Gastroesophageal sphincter (tissue), 3 donors: Measurements from ENCODE around the gene HLCS.

Experiments
- CTCF ChIP-seq, 4 experiments: fragments of 200-600 bp in 2 of 4; fragments of 450-650 bp in 2 of 4; sonication (generic) in 1 of 4; IDR thresholded peaks; one replicate each; pipeline ENCODE4 v1.5.1; 2017 to 2019; ENCODE audit warnings: antibody characterized with exemption in 4 of 4, mild to moderate bottlenecking in 2 of 4, moderate library complexity in 2 of 4
- POLR2A ChIP-seq, 2 donors: fragments of 450-650 bp; IDR thresholded peaks; one replicate each; pipeline ENCODE4 v1.6.1; 2017; ENCODE audit warnings: antibody characterized with exemption in 2 of 2, mild to moderate bottlenecking in 2 of 2, moderate library complexity in 1 of 2
- POLR2AphosphoS5 ChIP-seq: sonication (generic); formaldehyde crosslinking; IDR thresholded peaks from one replicate; pipeline ENCODE4 v1.6.1; 2017; ENCODE audit warnings: antibody characterized with exemption

DNA sequence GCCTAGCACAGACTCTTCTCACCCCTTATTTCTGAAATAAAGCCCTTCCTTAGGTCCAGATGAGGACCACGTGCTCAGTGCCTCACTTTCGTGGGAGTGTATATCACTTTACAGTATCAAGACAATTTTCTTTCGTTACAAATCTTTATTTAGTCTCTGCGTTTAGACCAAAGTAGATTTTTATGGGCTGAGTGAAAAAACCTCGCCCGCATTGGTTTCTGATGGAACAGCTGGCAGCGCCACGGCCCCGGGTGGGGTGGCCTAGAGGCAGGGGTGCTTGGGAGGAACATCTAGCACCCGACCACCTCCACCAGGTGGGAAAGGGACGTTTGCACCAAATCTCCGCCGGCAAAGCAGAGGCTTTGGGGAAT is 260.0 kb downstream of the HLCS start:
- no peak for TF ChIP-seq CTCF (IDR thresholded peaks at IDR 0.05)
- TF ChIP-seq POLR2A (IDR thresholded peaks at IDR 0.05), result no peak
- TF ChIP-seq POLR2AphosphoS5, result no peak
